ENCODE results near the gene SCN5A. TPM values are rescaled to one million over a fixed set of nuclear protein-coding genes. Genes with fewer than 3 reads are reported as not detected.

Gene SCN5A
- total RNA-seq, 4 donors from 2014 or later: 0.42 to 1.3 (median 0.77) TPM

DNA sequence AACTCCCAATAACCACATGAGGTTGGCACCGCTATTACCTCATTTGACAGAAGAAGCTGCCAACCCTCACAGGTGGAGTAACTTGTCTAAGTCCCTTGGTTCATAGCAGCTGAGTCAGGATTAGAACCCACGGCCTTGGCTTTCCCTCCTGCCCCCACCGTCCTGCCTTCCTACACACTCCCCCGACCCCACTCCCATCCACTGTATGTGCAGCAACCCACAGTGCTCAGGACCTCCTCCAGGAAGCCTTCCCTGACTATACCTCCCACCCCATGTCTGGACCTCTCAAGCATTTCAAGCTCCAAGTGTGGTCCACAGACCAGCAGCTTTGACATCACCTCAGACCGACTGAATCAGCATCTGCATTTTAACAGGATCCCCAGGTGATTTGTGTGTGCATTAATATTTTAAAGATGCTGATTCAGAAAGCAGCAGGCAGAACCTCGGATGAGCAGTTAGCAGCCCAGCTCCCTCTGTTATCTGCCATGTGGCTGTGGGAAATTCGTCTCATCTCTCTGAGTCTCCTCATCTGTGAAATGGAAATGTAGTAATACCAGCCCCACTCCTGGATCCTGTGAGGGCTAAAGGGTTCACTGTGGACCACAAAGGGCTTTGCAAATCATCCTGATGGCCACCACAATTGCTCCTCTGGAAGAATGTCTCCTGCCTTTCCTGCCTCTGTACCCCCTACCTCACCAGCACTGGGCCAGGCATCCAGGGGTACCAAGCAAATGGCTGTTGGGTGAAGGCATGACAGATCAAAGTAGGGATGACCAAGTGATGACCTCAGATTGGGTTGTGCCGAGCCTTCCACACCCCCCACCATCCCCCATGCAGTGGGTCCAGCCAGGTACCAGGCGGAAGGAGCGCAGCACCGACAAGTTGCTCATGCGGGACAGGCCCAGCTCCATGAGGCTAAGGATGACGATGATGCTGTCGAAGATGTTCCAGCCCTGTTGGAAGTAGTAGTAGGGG, 62.7 kb downstream of the SCN5A start:
- peaks cover 0 to 37% (median 0%) of the 10 kb centered on the region in 4 donors for H3K36me3 ChIP-seq
- no peaks in the 10 kb centered on the region for H3K9me3 ChIP-seq
- TF ChIP-seq POLR2AphosphoS5 (IDR thresholded peaks at IDR 0.05): no peak
- TF ChIP-seq CTCF (IDR thresholded peaks at IDR 0.05): no peak
- no peak for TF ChIP-seq POLR2A (IDR thresholded peaks at IDR 0.05; ENCODE audit: low read depth)
- H3K4me1 ChIP-seq: peaks cover 0 to 11% (median 0%) of the 10 kb centered on the region in 4 donors
- H3K27me3 ChIP-seq: no peaks in the 10 kb centered on the region
- peak; percentile 86 for DNase-seq (ENCODE audit: extremely low spot score)
- WGBS: 96% methylated on average over 10 of the region's 14 CpGs
- intact Hi-C loops (cut with DNase I): no loop called here
- no peak overlapping the region for H3K4me3 ChIP-seq
- H3K27ac ChIP-seq (replicated peaks in 1 of 4): no peak overlapping the region

GRCh38 chr3:38585791-38586420, 63.6 kb downstream of the SCN5A start:
- intact Hi-C loops (cut with DNase I): no loop called here
- H3K27me3 ChIP-seq: no peaks in the 10 kb centered on the region
- peaks cover 0 to 37% (median 0%) of the 10 kb centered on the region in 4 donors for H3K36me3 ChIP-seq
- H3K9me3 ChIP-seq: no peaks in the 10 kb centered on the region
- TF ChIP-seq POLR2AphosphoS5 (IDR thresholded peaks at IDR 0.05) (no peak), EP300 (IDR thresholded peaks at IDR 0.05) (no peak), CTCF (IDR thresholded peaks at IDR 0.05) (no peak), POLR2A (IDR thresholded peaks at IDR 0.05; ENCODE audit: low read depth) (no peak)
- DNase-seq (ENCODE audit: extremely low spot score): peak; percentile 80
- WGBS: 88% methylated on average over 6 of the region's 8 CpGs
- peaks cover 0 to 14% (median 0%) of the 10 kb centered on the region in 4 donors for H3K4me1 ChIP-seq
- H3K4me3 ChIP-seq: no peak overlapping the region
- H3K27ac ChIP-seq (replicated peaks in 1 of 4): no peak overlapping the region

GRCh38 chr3:38583688-38584087, 65.8 kb downstream of the SCN5A start:
- intact Hi-C loops (cut with DNase I): no loop called here
- Histone ChIP-seq H3K9me3 (no peaks in the 10 kb centered on the region), H3K4me1 (peaks cover 0 to 31% (median 0%) of the 10 kb centered on the region in 4 donors), H3K27ac (replicated peaks in 1 of 4) (no peak overlapping the region), H3K36me3 (peaks cover 0 to 31% (median 0%) of the 10 kb centered on the region in 4 donors), H3K4me3 (no peak overlapping the region), H3K27me3 (no peaks in the 10 kb centered on the region)
- 85% methylated on average over 6 of the region's 6 CpGs for WGBS
- DNase-seq (ENCODE audit: extremely low spot score): peak; percentile 53
- TF ChIP-seq POLR2A (IDR thresholded peaks at IDR 0.05; ENCODE audit: low read depth): no peak
- TF ChIP-seq EP300 (IDR thresholded peaks at IDR 0.05): no peak
- no peak for TF ChIP-seq POLR2AphosphoS5 (IDR thresholded peaks at IDR 0.05)
- TF ChIP-seq CTCF (IDR thresholded peaks at IDR 0.05): no peak

DNA sequence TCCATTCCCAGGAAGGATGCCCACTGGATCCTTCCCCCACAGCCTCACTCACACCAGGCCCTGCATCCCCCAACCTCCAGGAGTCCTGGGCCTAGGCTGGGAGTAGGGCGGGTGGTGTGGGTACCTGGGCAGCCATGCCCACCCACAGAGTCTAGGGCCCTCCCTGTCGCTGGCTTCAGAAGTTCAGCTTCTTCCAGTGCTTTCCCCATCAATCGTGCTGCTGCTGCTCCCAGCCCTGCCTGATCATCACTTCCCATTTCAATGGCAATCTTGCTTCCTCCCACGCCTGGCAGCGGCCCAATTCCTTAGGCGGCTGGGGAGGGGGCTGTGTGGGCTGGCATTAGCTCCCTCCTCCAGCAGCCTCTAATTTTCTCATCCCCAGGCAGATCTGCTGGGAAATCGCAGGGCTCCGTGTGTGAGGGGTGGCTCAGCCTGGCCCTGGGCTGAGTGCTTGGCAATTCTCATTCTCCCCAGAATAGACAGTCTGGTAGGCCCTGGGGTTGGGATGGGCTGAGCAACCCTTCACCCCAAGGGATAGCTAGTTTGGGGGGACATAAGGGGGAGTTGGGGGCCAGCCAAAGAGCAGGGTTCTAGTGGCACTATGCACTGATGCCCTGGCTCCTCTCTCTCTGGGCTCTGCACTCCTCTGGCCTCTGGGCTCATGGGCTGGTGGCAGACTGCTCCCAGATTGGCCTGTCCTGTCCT, 66.4 kb downstream of the SCN5A start:
- Histone ChIP-seq H3K4me3 (no peak overlapping the region), H3K4me1 (peaks cover 0 to 30% (median 0%) of the 10 kb centered on the region in 4 donors)
- DNase-seq (ENCODE audit: extremely low spot score): peak; percentile 86

More for the DNA sequence above, 66.4 kb downstream of the SCN5A start:
- 47% methylated on average over 8 of the region's 8 CpGs for WGBS
- TF ChIP-seq POLR2A (IDR thresholded peaks at IDR 0.05; ENCODE audit: low read depth) (no peak), EP300 (IDR thresholded peaks at IDR 0.05) (no peak), POLR2AphosphoS5 (IDR thresholded peaks at IDR 0.05) (no peak), CTCF (IDR thresholded peaks at IDR 0.05) (no peak)
- intact Hi-C loops (cut with DNase I): no loop called here
- Histone ChIP-seq H3K27ac (replicated peaks in 1 of 4) (no peak overlapping the region), H3K27me3 (no peaks in the 10 kb centered on the region), H3K36me3 (peaks cover 0 to 33% (median 0%) of the 10 kb centered on the region in 4 donors), H3K9me3 (no peaks in the 10 kb centered on the region)
